T-helper 22 cell (primary cell): ENCODE results near the gene AFTPH.

ENCODE experiments used
- DNase-seq: peaks from one replicate; pipeline ENCODE4 v3.0.0-alpha.2; 2020; ENCODE audit warnings: low read depth

The AFTPH gene, protein sequence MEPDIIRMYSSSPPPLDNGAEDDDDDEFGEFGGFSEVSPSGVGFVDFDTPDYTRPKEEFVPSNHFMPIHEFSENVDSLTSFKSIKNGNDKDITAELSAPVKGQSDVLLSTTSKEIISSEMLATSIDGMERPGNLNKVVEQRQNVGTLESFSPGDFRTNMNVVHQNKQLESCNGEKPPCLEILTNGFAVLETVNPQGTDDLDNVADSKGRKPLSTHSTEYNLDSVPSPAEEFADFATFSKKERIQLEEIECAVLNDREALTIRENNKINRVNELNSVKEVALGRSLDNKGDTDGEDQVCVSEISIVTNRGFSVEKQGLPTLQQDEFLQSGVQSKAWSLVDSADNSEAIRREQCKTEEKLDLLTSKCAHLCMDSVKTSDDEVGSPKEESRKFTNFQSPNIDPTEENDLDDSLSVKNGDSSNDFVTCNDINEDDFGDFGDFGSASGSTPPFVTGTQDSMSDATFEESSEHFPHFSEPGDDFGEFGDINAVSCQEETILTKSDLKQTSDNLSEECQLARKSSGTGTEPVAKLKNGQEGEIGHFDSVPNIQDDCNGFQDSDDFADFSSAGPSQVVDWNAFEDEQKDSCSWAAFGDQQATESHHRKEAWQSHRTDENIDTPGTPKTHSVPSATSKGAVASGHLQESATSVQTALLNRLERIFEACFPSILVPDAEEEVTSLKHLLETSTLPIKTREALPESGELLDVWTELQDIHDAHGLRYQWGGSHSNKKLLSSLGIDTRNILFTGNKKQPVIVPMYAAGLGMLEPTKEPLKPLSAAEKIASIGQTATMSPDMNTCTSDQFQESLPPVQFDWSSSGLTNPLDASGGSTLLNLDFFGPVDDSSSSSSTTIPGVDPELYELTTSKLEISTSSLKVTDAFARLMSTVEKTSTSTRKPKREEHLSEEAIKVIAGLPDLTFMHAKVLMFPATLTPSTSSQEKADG

DNA sequence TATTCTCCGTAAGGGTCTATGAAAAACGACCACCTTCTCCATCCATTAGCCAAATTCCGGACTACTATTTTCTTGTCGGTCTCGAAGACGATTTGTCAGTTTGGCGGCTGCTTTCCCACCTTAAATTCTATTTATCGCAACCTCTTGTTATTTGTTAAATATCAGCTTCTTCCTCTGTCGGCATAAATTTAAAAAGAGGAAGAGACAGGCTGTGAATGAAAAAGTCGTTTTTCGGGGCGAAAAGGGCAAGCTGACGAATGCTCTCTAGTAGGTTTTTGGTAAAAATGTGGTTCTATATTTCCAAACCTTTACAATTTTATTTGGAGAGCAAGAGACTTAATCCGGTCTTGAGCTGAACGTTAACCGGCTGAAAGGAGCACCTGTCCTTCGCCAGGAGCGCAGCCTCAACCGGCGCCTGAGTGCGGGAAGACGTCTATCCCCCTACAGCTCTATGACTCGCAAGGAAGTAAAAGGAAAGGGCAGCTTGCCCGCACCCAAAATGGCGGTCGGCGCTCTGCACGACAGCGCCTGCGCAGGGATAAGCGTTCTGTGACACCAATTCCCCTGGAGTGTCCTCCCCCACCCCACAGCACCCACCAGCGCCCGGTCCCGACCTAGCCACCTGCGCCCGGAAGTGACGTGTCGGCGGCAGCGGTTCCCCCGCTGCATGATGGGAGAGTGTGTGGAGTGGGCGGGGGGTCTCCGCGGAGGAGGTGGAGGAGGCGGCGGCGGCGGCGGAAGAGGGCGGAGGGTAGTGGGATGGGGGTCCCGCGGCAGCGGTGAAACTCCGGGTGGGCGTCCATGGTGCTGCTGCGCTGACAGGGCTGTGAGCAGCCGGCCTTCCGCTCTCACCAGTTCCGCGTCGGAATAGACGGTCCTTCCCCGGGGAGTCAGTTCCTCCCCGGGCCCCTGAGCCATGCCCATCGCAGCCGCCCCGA is at the start of gene AFTPH:
Gene AFTPH, plus strand, starts transcription at position 663 of the 938 bp plus-strand sequence. CDS start 27,147 bp downstream, outside the sequence.
- peak; percentile 100 for DNase-seq

DNA sequence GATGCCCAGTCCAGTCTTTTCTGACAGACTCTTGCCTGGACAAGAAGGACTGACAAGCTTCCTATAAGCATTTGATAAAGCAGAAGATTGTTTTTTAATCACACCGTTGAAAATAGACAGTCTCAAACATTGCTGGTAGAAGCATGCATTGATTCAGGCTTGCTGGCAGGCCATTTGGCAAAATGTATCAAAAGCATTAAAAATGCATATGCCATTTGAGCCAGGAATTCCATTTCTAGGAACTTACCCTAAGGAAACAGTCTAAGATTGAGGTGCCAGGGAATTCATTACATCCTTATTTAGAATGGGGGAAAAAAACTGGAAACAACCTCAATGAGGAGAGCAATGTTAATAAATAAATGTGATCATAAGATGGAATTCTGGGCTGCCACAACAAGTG is 49.5 kb upstream of the AFTPH start:
- DNase-seq = no peak

DNA sequence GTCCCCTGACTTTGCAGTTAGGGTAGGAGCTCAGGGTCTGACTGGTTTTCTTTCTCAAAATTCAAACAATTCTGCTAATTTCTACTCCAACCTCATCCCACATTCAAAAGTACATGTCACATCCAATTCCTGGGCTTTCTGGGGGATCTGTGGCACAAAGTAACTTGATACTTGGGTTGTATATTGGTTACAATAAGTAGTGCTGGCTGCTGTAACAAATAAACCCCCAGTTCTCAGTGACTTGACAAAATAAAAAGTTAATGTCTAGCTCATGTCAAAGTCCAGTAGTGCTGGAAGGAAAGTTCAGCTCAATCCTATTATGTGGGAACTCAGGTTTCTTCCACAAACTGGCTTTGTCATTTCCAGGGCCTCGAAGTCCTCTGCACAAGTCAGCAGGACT is 47.1 kb upstream of the AFTPH start:
- DNase-seq = no peak

DNA sequence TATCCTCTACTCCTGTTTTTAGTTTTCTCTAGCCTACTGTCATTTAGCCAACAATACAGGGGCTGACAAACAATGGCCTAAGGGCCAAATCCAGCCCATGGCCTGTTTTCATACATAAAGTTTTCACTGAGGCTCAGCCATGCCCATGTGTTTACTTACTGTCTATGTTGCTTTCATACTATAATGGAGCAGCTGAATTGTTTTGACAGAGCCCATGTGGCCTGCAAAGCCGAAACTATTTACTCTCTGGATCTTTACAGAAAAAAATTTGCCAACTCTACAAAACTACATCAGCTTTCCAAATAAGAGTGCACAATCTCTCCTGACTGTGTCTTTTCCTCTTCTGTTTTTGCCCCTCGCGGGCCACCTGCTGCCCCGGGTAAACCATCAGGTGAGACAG is 46.1 kb upstream of the AFTPH start:
- DNase-seq = no peak

DNA sequence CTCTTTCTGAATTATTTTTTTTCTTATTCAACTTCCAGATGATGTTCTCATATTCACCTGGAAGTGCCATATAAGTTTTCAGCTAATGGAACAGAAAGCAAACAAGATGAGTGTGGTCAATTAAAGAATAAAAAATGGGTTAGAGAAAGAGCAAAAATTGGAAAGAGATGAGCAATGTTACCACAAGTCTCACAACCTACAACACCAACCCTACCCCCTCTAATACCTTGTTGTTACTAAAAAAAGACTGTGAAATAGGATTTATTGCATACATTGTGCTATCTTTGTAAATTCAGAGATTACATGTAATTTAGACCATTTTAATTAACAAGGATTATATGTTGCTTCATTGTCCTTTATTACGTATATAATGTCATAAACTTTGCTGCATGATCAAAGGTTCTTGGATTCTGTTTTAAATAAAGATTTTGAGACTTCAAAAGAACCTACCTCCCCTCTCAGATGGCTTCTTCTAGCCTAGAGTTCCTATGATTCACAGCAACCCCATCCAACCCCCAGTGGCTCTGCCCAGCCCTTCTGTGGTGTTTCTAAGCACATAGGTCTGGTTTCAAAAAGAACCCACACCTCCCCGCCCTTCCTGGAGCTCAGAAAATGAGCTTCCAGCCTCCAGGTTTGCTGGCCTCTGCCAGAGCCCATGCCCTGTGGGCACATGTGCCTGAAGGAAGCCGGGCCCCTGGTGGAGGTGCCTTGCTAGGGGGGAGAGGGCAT is 45.5 kb upstream of the AFTPH start:
- no peak for DNase-seq

DNA sequence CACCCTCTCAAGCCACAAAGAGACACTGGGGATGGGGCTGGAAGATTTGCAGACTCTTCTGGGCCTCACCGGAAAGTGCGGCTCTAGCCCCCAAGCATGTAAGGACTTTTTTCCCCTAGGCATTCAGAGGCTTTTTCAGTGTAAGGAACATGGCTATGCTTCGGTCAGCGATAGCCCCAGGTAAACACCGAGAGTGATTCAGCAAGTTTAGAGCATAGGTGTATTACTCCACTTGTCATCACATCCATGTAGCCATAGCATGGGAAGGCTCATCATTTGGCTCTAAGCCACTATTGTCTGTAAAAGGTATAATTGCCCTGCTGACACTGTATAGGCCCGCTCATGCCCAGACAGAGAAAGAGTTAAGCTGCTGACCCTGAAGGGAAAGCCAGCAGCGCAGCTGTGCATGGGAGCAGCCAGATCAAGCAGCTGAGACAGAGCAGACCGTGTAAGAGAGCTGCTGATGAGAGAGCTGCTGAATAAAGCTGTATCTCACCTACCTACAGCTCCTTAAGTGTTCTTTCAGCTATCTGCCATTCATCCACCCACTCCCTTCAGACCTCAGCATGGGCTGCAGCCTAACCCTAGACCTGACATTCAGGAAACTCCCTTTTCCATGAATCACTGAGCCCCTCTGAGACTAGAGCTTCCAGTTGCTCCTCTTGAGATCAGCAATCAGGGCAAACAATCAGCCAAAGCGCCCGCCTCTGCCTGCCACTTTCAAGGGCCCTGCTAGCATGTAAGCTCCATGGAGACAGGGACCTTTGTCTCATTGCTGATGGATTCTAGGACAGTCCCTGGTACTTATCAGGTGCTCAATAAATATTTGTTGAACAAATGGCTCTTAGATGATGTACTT is 44.6 kb upstream of the AFTPH start:
- DNase-seq = no peak

DNA sequence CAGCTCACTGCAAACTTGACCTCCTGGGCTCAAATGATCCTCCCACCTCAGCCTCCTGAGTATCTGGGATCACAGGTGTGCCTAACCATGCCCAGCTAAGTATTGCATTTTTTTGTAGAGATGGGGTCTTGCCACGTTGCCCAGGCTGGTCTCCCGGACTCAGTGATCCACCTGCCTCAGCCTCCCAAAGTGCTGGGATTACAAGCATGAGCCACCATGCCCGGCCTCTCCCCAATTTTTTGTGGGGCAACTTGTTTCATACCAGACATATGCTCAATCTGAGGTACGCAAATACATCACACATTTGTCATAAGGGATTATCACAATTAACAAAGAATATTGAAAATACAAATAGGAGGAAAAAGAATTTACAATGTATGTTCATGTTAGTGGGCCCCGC is 42.5 kb upstream of the AFTPH start:
- DNase-seq = no peak

DNA sequence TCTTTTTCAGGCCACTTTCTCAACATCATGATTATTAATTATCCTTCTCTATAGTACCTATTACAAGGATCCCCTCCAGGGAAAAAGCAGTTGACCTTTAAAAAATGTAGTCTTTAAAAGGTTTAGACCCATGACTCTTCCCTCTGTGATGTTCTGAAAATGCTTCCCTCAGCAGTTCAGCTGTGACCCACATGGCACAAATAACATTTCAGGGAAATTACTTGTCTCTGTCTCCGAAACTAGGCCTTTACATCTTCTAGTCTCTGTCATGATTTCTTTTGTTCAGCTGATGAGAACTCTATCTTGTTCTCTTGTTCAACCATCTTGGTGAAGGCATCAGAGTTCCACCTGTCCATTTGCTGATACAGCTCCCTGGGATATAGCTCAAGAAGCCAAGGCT is 41.9 kb upstream of the AFTPH start:
- no peak for DNase-seq

DNA sequence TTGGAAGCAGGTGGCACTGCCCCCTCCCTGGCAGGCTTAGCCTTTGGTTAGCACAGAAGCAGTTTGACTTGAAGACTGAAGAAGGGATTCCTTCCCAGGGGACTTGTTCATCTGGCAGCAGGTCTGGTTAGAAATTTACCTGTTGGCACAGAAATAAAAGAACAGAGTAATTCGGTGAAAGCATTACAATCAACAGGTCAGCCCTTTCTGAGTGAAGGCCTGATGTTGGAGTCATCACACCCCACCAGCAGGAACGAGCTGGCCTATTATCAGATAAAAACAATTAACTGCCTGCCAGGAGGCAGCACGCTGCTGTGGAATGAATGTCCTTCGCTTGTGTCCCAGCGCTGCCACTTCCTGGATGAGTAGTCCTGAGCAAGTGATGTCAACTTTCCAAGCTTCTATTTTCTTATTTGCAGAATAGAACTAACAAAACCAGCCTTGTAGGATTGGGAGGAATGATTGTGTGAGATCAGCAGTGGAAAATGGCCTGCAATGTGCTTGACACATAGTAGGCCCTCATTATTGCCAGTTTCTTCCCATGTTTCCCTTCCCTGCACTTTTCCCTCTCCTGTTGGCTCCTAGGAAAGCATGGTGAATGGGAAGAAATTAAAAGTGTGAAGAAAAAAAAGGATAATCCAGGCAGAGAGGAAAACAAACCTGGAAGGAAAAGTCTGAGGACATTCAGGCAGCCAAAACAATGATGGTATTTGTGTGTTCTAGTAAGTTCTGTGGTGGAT is 41.2 kb upstream of the AFTPH start:
- no peak for DNase-seq

DNA sequence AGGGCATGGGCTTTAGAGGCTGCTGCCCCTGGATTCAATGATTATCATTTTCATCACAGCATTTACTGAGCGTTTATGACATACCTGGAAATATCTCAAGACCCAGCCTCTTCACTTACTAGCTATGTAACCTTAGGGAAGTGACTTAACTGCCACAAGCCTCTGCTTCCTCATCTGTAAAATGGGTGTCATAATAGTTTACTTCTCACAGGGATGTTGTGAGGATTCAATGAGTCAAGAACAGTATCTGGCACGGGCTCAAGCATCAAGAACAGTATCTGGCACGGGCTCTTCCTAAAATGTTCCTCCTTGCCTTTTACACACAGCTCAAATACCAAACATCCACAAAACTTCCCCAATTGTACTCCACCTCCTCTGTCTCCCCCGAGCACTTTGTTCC is 38.8 kb upstream of the AFTPH start:
- no peak for DNase-seq

DNA sequence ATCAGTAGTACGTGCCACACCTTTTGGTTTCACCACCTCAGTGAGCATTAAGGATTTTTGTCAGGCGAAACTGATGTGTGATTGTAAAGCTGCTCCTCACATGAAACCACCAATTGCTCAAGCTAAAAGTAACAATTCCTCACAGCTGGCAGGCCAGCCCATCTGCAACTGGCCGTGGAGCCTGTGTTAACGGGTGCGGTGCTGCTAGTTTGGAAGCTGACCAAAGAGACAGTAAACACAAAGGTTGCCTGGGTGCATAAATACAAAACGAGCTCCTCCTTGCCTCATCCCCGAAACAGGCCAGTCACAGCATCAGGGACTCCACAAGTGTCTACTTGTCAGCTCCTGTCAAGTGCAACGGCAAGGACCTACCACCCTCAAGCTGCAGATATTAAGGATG is 38.2 kb upstream of the AFTPH start:
- no peak for DNase-seq

DNA sequence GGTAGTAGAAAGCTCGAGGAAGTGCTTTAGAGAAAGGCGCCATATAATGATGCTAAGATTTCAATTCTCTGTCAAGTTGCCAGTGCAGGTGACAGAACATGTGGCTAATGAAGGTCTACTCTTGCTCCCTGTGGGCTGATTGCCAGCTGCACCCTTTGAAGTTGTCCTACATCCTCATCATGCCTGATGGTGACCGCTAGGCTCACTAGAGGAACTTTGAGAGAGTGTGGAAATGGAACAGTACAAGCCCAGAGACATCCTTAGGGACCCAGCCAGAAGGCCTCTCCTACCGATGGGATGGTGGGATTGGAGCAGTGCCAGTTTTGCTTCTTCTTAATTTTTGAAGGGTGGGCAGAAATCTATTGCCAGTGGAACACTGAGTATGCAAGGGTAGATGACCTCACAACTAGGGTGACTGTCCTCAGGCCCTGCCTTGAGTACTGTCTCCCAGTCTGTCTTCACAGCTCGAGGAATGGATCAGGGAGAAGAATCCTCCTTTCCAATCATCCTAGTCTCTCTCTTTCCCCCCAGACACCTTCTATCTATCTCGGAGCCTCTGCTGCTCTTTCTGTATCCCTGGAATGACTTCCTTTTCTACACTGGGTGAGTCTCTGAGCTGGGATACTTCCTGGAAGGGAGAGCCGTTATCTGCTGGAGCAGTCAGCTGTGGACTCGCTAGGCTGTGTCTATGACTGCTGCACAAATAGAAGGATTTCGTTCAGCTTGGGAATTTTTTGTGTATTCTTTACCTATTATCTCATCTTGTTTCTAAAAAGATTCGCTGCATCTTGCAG is 36.7 kb upstream of the AFTPH start:
- no peak for DNase-seq

DNA sequence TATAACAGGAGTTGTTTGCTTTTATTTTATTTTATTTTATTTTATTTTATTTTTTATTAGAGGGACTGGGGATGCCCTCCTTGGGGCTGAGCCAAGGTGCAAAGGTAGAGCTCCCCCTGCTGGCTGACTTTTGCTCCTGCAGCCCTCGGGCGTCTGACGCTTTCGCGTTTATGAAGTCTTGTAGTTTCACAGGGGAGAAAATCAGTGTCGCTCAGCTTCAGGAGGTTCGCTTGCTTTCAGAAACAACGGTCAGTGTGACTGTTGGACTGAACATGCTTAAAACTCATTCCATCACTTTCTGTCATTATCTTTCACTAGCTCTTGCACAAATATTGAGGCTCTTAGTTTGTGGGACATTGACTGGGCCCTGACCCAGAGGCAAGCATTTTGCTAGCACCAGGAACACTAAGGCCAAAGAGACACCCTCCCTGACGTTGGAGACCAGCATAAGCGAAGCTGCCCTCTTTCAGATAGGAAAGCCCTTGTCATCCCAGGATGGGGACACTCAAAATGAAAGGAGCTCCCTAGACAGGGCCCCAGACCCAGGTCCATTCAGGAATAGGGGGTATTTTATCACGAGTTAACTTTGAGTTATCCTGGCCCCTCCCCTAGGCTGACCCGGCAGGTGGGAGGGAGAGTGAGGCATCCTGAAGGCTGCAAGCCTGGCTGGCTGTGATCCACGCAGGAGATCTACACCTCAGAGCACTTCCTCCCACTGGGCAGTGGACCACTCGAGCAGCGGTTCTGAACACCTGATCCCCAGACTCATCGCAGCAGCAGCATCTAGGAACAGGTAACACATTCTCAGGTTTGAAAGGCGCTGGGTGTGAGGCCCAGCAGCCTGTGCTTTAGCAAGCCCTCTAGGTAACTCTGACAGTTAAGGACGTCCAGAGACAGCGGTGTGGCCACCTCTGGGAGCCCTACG is 35.8 kb upstream of the AFTPH start:
- DNase-seq = peak; percentile 32

DNA sequence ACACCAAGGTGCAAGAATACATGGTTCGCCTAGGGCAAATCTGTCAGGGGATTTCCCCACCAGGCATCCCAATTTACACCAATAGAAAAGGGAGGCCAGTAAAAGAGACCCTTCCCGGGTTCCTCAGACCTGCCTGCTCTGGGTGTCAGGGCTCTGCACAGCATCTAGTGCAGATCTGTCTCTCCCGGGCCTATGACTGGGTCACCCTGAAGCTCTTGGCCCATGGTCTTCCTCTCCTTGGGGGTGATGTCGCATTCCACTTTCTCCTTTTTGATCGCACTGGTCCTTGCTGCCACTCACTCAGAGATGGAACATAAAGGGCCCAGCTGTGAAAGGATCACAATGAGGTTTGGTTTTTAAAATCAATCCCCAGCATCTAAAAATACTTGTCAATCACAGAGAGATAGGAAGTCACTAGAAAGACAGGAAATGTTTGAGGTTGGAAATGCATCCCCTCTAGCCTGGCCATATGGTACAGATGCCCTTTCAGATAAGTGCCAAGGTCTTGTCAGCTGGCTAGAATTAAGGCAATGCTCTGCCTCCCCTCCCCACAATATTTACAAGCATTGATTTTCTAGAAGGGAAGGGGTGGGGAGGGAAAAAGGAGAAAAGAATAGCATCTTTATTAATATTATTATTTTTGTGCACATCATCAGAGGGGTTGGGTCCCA is 34.9 kb upstream of the AFTPH start:
- DNase-seq = no peak

DNA sequence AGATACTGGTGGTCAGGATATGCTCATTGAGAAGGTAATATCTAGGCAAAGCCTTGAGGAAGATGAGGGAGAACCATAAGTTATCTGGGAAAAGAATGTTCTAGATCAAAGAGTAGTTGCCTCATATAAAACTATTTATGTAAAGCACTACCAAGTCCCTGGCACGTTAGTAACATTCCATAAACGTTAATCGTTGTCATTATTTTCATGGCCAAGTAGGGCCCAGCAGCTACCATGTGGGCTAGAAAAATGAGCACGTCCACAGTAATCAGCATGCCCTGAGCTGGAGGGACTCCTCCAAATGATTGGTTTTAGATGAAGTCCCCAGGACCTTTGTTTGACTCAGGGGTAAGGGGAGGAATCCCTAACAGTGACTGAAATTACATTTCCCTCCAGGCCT is 32.7 kb upstream of the AFTPH start:
- no peak for DNase-seq

DNA sequence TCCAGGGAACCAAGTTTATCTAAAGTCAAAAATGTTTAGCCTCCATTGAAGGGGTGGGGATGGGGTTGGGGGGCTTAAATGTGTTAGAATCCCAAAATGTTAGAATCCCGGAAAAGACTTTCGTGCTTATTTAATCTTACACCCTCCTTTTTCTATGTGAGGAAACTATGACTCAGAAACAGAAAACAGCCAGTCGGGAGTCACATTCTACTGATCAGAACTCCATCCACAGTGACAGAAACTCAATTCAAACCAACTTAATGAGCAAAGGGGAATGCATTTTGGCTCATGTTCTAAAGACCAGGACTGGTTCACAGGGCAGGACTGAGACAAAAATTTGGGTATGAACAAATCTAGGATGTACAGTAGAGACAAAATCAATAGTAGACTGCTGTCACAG is 31.9 kb upstream of the AFTPH start:
- DNase-seq = no peak

DNA sequence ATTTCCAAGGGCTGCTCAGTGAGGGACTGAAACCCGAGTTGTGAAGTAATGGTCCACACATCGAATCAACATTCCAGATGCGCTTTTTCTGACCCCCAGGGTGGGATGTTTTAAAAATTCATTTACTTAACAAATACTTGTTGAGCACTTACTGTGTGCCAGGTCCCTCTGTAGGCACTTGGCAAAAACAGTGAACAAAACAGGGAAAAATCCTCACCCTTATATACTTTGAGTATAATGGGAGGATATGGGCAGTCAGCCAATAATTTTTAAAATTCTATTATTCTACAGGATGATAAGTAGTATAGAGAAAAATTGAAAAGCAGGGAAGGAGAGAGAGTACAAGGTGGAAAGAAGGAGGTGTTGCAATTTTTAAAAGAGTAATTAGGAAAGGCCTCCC is 31.3 kb upstream of the AFTPH start:
- no peak for DNase-seq
